Nephron progenitor cell (in vitro differentiated cells): Measurements from ENCODE around the gene P2RX5.

Experiments used
- DNase-seq: peaks from one replicate; pipeline ENCODE4 v3.0.0; 2021
- H3K27ac Mint-ChIP-seq: 2 replicates; pipeline ENCODE4 v1.8.0; 2021; ENCODE audit warnings: mild to moderate bottlenecking, moderate library complexity, mixed read lengths
- H3K27me3 Mint-ChIP-seq: 2 replicates; pipeline ENCODE4 v1.8.0; 2021; ENCODE audit warnings: mild to moderate bottlenecking, low read depth, mixed read lengths; ENCODE audit not compliant: poor library complexity
- H3K36me3 Mint-ChIP-seq: 2 replicates; pipeline ENCODE4 v1.8.0; 2021; ENCODE audit warnings: low read depth, mixed read lengths
- H3K4me1 Mint-ChIP-seq: 2 replicates; pipeline ENCODE4 v1.8.0; 2021; ENCODE audit warnings: mixed read lengths
- H3K4me3 Mint-ChIP-seq: 2 replicates; pipeline ENCODE4 v1.8.0; 2021; ENCODE audit warnings: mild to moderate bottlenecking, moderate library complexity, mixed read lengths
- H3K9me3 Mint-ChIP-seq: 2 replicates; pipeline ENCODE4 v1.8.0; 2021; ENCODE audit warnings: mild to moderate bottlenecking, moderate library complexity, mixed read lengths
- CTCF ChIP-seq: fragments of 200-600 bp; sonication (generic); IDR thresholded peaks from 2 replicates; pipeline ENCODE4 v1.5.0; 2021; ENCODE audit warnings: antibody characterized with exemption

Gene P2RX5

DNA sequence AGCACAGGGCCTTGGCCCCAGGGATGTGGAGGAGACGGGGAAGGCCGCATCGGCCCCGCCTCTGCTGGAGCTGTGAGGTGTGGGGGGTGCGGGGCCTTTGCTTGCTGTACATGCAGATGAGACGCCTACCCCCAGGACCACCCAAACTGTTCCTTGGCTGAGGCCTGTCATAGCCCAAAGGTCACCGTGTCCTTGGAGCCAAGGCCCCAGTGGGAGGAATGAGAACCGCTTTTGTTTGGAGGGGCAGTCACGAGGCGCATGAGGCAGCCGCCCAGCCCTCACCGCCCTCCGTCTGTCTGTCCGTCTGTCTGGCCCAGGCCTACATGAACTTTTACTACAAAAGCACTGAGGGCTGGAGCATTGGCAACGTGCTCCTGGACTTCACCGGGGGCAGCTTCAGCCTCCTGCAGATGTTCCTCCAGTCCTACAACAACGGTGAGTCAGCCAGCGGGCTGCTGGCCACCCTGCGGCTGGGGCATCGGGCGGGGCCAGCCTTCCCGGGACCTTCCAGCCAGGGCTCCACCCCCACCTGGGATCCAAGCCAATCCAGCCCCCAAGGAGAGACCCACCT, 36.3 kb downstream of the P2RX5 start:
- H3K4me3 Mint-ChIP-seq: no peak overlapping the region
- no peak for TF ChIP-seq CTCF

GRCh38 chr17:3658784-3659449, 37.0 kb downstream of the P2RX5 start:
- no peaks in the 10 kb centered on the region for H3K27me3 Mint-ChIP-seq
- no peak for TF ChIP-seq CTCF
- H3K9me3 Mint-ChIP-seq: no peaks in the 10 kb centered on the region
- H3K36me3 Mint-ChIP-seq: no peaks in the 10 kb centered on the region
- H3K4me1 Mint-ChIP-seq: peaks cover 6% of the 10 kb centered on the region
- H3K4me3 Mint-ChIP-seq: no peak overlapping the region
- H3K27ac Mint-ChIP-seq: no peak overlapping the region
- DNase-seq: no peak

More for the DNA sequence above, 36.3 kb downstream of the P2RX5 start:
- Mint-ChIP-seq H3K27ac (no peak overlapping the region), H3K36me3 (no peaks in the 10 kb centered on the region), H3K4me1 (peaks cover 6% of the 10 kb centered on the region), H3K9me3 (no peaks in the 10 kb centered on the region), H3K27me3 (no peaks in the 10 kb centered on the region)
- DNase-seq: no peak

DNA sequence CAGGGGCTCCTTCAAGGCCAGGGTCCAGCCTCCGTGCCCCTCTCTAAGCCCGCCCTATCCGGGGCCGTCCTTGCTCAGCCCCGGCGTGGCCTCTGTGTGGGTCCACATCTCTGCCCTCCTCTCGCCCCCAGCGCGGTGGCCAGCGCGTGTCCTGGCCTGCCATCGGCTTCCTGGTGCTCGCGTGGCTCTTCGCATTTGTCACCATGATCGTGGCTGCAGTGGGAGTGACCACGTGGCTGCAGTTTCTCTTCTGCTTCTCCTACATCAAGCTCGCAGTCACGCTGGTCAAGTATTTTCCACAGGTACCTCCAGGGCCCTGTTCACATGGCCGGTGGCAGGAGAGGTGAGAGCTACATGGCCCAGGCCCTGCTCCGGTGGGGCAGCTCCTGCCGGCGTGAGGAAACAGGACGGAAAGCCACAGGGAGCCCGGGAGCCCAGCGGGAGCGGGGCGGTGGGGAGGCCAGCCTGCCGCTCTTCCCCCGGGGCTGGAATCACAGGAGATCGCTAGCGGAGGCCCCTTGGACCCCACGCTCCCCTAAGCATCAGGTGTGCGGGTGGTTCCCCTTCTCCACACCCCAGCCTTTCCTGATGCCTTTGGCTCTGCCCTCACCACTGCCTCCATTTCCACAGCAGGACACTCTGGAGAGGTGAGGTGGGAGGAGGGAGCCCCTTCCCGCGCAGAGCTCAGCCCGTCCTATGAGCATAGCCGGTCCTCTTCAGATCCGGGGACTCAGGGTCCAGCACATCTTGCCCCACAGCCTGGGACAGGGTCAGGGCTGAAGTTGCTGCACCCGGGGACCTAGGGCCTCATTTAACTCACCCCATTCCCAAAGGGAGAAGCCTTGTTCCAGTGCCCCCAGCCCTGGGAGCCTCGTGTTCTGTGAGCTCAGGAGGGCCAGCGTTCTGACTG, 37.8 kb downstream of the P2RX5 start:
- peak overlapping the region; percentile 58 for H3K27ac Mint-ChIP-seq

GRCh38 chr17:3657588-3657869, 38.4 kb downstream of the P2RX5 start:
- no peaks in the 10 kb centered on the region for H3K36me3 Mint-ChIP-seq
- H3K27me3 Mint-ChIP-seq: no peaks in the 10 kb centered on the region
- DNase-seq: no peak
- peaks cover 6% of the 10 kb centered on the region for H3K4me1 Mint-ChIP-seq
- no peaks in the 10 kb centered on the region for H3K9me3 Mint-ChIP-seq
- TF ChIP-seq CTCF: no peak
- H3K27ac Mint-ChIP-seq: no peak overlapping the region
- no peak overlapping the region for H3K4me3 Mint-ChIP-seq

More for the DNA sequence above, 37.8 kb downstream of the P2RX5 start:
- no peak for TF ChIP-seq CTCF
- no peaks in the 10 kb centered on the region for H3K9me3 Mint-ChIP-seq
- peaks cover 6% of the 10 kb centered on the region for H3K4me1 Mint-ChIP-seq
- H3K36me3 Mint-ChIP-seq: no peaks in the 10 kb centered on the region
- H3K27me3 Mint-ChIP-seq: no peaks in the 10 kb centered on the region
- DNase-seq: no peak
- H3K4me3 Mint-ChIP-seq: no peak overlapping the region

- Mint-ChIP-seq H3K36me3 (no peaks in the 10 kb centered on the region), H3K27me3 (no peaks in the 10 kb centered on the region), H3K4me1 (peaks cover 6% of the 10 kb centered on the region), H3K27ac (peak overlapping the region; percentile 67), H3K4me3 (no peak overlapping the region), H3K9me3 (no peaks in the 10 kb centered on the region)
- TF ChIP-seq CTCF: no peak
- DNase-seq: no peak
These were observed 39.0 kb downstream of the P2RX5 start for GRCh38 chr17:3656755-3657587.
